ENCODE results near the gene PLXNC1. TPM values are rescaled to one million over a fixed set of nuclear protein-coding genes. Genes with fewer than 3 reads are reported as not detected.

Gene PLXNC1
- polyA plus RNA-seq, 1 of the 3 experiments (the other 2 are of a cell fraction), result 0.23 TPM

- Histone ChIP-seq H3K4me3 (ENCODE audit: low read depth in 2 of 2, low read length in 1 of 2) (no peak overlapping the region), H3K27me3 (ENCODE audit: insufficient read depth) (no peaks in the 10 kb centered on the region), H3K4me2 (no peak overlapping the region), H3K9me2 (no peaks in the 10 kb centered on the region), H3K27ac (ENCODE audit: low read depth in 2 of 2, low read length in 1 of 2) (no peak overlapping the region), H3K9ac (no peak overlapping the region), H3K9me3 (no peaks in the 10 kb centered on the region), H3K79me2 (ENCODE audit: insufficient read depth) (no peaks in the 10 kb centered on the region), H4K20me1 (ENCODE audit: insufficient read depth) (no peaks in the 10 kb centered on the region), H3F3A (replicated peaks; ENCODE audit: insufficient read depth) (no peaks in the 10 kb centered on the region), H2AFZ (ENCODE audit: low read depth) (no peak overlapping the region), H3K36me3 (replicated peaks in 1 of 2; ENCODE audit: control insufficient read depth in 1 of 2, insufficient read depth in 2 of 2, low read length in 1 of 2) (no peaks in the 10 kb centered on the region), H3K4me1 (ENCODE audit: control insufficient read depth in 1 of 2, insufficient read depth in 2 of 2, low read depth in 1 of 2, low read length in 1 of 2) (no peaks in the 10 kb centered on the region)
- WGBS (ENCODE audit: low lambda C conversion rate), result 79% methylated on average over 4 of the region's 7 CpGs
- ChIA-PET CTCF (interaction anchor here (1.0 to 3.6 kb wide), 4 partner anchors 19 to 39 kb away, joined by 3 to 13 read pairs (median 3); no protein-coding TSS in a partner anchor), POLR2A (no interaction called here)
- no peak for TF ChIP-seq TEAD4 (IDR thresholded peaks at IDR 0.05; ENCODE audit: borderline replicate concordance, insufficient read depth)
- TF ChIP-seq RXRA (IDR thresholded peaks at IDR 0.05; ENCODE audit: borderline replicate concordance, low read depth), result no peak
- TF ChIP-seq EZH2phosphoT487 (IDR thresholded peaks at IDR 0.05; ENCODE audit: borderline replicate concordance, low read depth), result no peak
- TF ChIP-seq PBX3 (IDR thresholded peaks at IDR 0.05), result no peak
- TF ChIP-seq, protein P1, sequence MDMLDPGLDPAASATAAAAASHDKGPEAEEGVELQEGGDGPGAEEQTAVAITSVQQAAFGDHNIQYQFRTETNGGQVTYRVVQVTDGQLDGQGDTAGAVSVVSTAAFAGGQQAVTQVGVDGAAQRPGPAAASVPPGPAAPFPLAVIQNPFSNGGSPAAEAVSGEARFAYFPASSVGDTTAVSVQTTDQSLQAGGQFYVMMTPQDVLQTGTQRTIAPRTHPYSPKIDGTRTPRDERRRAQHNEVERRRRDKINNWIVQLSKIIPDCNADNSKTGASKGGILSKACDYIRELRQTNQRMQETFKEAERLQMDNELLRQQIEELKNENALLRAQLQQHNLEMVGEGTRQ (IDR thresholded peaks at IDR 0.05; ENCODE audit: borderline replicate concordance, low read depth, low read length), result no peak
- no peak for TF ChIP-seq TCF12 (IDR thresholded peaks at IDR 0.05)
- no peak for TF ChIP-seq FOXJ3 (CRISPR knock-in tag; IDR thresholded peaks at IDR 0.05)
- TF ChIP-seq, protein P2, sequence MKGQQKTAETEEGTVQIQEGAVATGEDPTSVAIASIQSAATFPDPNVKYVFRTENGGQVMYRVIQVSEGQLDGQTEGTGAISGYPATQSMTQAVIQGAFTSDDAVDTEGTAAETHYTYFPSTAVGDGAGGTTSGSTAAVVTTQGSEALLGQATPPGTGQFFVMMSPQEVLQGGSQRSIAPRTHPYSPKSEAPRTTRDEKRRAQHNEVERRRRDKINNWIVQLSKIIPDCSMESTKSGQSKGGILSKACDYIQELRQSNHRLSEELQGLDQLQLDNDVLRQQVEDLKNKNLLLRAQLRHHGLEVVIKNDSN (IDR thresholded peaks at IDR 0.05; ENCODE audit: borderline replicate concordance, low read depth), result no peak
- TF ChIP-seq, protein P3, sequence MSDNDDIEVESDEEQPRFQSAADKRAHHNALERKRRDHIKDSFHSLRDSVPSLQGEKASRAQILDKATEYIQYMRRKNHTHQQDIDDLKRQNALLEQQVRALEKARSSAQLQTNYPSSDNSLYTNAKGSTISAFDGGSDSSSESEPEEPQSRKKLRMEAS (IDR thresholded peaks at IDR 0.05; ENCODE audit: low read depth), result no peak
- no peak for TF ChIP-seq MXI1 (IDR thresholded peaks at IDR 0.05; ENCODE audit: low read depth, low read length)
- TF ChIP-seq, protein P4, sequence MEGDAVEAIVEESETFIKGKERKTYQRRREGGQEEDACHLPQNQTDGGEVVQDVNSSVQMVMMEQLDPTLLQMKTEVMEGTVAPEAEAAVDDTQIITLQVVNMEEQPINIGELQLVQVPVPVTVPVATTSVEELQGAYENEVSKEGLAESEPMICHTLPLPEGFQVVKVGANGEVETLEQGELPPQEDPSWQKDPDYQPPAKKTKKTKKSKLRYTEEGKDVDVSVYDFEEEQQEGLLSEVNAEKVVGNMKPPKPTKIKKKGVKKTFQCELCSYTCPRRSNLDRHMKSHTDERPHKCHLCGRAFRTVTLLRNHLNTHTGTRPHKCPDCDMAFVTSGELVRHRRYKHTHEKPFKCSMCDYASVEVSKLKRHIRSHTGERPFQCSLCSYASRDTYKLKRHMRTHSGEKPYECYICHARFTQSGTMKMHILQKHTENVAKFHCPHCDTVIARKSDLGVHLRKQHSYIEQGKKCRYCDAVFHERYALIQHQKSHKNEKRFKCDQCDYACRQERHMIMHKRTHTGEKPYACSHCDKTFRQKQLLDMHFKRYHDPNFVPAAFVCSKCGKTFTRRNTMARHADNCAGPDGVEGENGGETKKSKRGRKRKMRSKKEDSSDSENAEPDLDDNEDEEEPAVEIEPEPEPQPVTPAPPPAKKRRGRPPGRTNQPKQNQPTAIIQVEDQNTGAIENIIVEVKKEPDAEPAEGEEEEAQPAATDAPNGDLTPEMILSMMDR (IDR thresholded peaks at IDR 0.05), result no peak
- no peak for TF ChIP-seq MEF2A (IDR thresholded peaks at IDR 0.05; ENCODE audit: borderline replicate concordance, low read depth)
- TF ChIP-seq ZBTB33 (IDR thresholded peaks at IDR 0.05; ENCODE audit: borderline replicate concordance, low read depth), result no peak
- no peak for TF ChIP-seq FOXM1 (IDR thresholded peaks at IDR 0.05; ENCODE audit: low read depth)
- DNase-seq, result no peak
These were observed 25.4 kb downstream of the PLXNC1 start for GRCh38 chr12:94173660-94174265.

Measured in SK-N-SH (cell line).